Inferior parietal cortex (tissue), 1 donor: ENCODE data around the gene DEFB129.
"Not testable (repeated sequence)": the region's sequence is repeated elsewhere in the genome, so short reads cannot be mapped to it uniquely, and the experiment has no call there.

ENCODE experiments used
- DNase-seq: peaks from one replicate; pipeline ENCODE4 v3.0.0-alpha.2; 2016; ENCODE audit errors: extremely low spot score

The DEFB129 gene

DNA sequence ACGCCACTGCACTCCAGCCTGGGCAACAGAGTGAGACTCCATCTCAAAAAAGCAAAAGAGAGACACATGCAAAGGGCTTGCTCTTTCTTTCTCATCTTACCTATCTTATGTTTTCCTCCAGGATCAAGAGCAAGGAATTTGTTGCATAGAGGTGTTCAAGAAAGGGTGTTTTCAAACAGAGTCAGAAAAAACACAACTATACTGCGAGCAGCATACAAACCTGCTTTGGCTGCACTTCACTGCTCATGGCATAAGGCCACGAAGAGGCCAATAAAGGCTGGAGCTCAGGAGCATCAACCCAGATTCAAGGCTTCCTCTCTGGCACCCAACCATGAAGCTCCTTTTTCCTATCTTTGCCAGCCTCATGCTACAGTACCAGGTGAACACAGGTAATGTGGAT lies at the start of gene DEFB129:
Gene DEFB129 (plus strand): TSS at position 301 of the 400 bp plus-strand sequence. CDS start 31 bp downstream, at position 332.
- DNase-seq = no peak

GRCh38 chr20:184288-184687 lies 42.8 kb upstream of the DEFB129 start:
- DNase-seq = no peak

GRCh38 chr20:187733-188132 lies 39.3 kb upstream of the DEFB129 start:
- no peak for DNase-seq

DNA sequence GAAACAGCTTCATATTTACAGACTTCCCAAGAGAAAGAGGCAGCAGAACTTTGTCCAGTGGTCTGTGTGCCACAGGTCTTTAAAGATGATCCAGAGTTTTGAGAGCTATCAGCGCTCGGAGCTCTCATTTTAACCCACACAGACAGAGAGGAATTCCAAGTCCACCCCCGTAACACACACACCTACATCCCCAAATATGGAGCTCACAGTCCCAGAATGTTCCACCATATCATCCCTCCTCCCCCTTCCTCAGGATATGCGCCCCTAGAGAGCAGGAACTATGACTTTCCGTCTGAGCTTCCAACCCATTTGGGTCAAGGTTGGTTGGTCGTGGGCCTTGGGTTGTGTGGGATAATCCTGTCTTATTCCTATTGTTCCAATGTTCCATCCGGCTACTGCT lies 37.4 kb upstream of the DEFB129 start, which contains the start of gene DEFB128:
Gene DEFB128 (minus strand): TSS at position 101 of the 400 bp plus-strand sequence. CDS start 88 bp downstream, at position 13.
- DNase-seq = no peak

GRCh38 chr20:198225-198624 lies 28.8 kb upstream of the DEFB129 start:
- DNase-seq = no peak

GRCh38 chr20:199996-200395 lies 27.1 kb upstream of the DEFB129 start:
- no peak for DNase-seq

DNA sequence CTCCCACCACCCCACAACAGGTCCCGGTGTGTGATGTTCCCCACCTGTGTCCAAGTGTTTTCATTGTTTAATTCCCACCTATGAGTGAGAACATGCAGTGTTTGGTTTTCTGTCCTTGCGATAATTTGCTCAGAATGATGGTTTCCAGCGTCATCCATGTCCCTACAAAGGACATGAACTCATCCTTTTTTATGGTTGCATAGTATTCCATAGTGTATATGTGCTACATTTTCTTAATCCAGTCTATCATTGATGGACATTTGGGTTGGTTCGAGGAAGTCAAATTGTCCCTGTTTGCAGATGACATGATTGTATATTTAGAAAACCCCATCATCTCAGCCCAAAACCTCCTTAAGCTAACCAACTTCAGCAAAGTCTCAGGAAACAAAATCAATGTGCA lies 23.4 kb upstream of the DEFB129 start:
- DNase-seq = not testable (repeated sequence)

- DNase-seq = peak; percentile 34
These were observed 18.0 kb upstream of the DEFB129 start for GRCh38 chr20:208942-209566.

DNA sequence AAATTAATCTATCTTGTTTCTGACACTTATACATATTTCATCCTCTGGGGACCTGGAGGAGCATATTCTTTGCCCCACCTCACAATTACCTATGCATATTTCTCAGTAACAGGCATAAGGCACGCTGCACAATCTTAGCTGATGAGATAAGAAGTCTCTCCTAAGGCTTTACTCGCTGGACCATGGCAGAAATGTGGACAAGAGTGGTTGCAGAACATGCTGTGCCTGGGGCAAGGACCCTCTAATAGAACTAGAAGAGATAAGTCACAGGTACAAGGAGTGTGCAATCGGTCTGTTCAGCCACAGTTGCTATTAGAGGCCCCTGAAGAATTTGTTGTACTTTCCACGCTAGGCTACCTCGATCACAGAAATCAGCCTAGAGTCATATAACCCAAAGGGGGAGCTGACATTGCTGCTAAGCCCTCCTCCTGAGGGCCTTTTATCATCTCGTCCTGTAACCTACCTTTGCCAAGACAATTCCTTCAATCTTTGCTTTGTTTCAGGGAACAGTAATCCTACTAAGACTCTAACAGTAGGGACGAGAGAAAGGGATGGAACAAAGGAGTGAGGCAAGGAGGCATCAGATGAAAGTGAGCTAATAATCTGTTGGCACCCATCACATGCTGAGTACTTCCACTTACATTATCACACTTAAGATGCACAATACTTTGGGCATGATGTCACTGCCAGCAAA lies 16.1 kb upstream of the DEFB129 start:
- DNase-seq = no peak

GRCh38 chr20:214383-214782 lies 12.7 kb upstream of the DEFB129 start:
- DNase-seq = no peak

- no peak for DNase-seq
These were observed 11.3 kb upstream of the DEFB129 start for GRCh38 chr20:215796-216195.

GRCh38 chr20:217266-217665 lies 9.8 kb upstream of the DEFB129 start:
- no peak for DNase-seq

DNA sequence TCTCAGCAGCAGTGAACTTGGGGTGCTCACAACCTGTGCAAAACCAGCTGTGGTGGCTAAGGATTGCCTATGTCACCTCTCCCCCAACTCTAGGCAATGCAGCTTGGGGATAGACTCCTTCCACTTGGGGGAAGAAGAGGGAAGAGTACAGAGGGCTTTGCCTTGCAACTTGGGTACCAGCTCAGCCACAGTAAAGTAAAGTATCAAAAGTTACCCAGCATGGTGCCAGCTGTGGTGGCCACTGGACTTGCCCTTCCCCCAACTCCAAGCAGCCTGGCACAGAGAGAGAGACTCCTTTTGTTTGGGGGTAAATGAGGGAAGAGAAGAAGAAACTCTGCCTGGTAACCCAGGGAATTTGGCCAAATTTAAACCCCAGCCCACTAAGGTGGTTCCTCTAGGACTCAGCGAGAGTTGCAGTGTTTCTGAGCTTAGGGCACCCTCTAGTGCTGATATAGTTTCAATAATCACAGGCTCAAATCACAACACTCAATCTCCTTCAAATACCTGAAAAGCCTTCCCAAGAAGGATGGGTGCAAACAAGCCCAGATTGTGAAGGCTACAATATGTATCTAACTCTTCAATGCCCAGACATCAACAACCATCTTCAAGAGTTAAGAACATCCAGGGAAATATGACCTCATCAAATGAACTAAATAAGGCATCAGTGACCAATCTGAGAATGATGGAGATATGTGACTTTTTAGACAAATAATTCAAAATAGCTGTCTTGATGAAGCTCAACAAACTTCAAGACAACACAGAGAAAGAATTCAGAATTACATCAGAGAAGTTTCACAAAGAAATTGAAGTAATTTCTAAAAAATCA lies 7.6 kb upstream of the DEFB129 start:
- DNase-seq = peak; percentile 17

DNA sequence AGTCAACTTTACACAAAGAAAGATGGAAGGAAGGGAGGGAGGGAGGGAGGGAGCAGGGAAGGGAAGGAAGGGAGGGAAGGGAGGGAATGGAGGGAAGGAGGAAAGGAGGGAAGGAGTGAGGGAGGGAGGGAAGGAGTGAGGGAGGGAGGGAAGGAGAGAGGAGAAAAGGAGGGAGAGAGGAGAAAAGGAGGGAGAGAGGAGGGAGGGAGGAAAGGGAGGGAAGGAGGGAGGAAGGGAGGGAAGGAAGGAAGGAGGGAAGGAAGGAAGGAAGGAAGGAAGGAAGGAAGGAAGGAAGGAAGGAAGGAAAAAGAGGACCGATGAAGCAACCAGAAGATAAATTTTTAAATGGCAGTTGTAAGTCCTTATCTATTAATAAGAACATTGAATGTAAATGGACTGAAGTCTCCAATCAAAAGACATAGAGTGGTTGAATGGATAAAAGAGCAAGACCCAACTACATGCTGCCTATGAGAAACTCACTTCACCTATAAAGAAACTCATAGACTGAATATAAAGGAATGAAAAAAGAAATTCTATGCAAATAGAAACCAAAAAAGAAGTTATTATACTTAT lies 5.7 kb upstream of the DEFB129 start:
- DNase-seq = no peak

DNA sequence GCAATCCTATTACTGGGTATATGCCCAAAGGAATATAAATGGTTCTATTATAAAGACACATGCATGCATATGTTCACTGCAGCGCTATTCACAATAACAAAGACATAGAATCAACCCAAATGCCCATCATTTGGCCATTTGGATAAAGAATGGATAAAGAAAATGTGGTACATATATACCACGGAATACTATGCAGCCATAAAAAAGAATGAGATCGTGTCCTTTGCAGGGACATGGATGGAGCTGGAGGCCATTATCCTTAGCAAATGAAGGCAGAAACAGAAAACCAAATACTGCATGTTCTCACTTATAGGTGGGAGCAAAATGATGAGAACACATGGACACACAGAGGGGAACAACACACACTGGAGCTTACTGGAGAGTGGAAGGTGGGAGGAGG lies 1.2 kb upstream of the DEFB129 start:
- not testable (repeated sequence) for DNase-seq

- no peak for DNase-seq
These were observed 514 bp downstream of the DEFB129 start for GRCh38 chr20:227439-228105.

GRCh38 chr20:235891-236290 lies 8.8 kb downstream of the DEFB129 start:
- no peak for DNase-seq

DNA sequence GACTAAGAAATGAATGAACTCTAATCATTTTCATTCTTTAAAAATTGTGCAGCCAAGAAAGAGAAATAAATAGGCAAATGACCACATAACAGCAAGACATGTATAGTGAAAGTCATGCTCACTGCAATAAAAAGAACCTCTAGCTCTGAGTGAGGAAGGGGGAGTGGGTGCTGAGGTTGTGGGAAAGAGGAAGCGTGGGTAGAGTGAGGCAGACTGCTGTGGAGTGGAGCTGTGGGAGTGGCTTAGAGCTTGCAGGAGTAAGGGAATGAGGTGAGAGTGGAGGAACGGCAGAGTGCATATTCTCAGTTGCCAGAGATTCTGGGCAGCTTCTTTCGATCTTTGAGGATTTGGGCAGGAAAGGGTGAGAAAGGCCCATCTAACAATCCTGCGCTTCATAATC lies 10.4 kb downstream of the DEFB129 start:
- no peak for DNase-seq

DNA sequence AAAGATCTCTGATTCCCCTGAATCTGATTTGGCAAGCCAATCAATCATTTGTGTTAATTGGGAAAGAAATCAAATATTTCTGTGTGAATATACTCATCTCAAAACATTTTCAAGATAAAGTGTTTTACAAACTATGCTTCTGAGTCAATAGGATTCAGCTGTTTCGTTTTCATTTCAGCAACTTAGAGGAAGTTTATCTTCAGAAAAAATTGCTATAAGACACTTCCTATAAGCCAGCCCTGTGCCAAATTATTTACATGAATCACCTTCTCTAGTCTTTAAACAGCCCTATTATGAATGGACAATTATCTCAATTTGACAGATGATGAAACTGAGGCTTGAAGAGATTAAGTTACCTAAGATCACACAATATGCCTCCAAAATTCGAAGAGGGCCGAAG lies 10.9 kb downstream of the DEFB129 start:
- DNase-seq = no peak

DNA sequence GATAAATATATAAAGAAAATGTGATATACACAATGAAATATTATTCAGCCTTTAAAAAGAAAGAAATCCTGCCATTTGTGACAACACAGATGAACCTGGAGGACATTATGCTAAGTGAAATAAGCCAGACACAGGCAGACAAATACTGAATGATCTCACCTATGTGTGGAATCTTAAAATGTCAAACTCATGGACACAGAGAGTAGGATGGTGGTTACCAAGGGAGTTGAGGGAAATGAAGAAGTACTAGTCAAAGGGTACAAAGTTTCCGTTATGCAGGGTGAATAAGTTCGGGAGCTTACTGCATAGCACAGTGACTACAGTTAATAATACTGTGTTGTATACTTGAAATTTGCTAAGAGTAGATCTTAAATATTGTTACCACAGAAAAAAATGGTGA lies 15.8 kb downstream of the DEFB129 start:
- DNase-seq = no peak

- DNase-seq = no peak
These were observed 24.3 kb downstream of the DEFB129 start for GRCh38 chr20:251354-251753.

GRCh38 chr20:252801-253200 lies 25.7 kb downstream of the DEFB129 start:
- no peak for DNase-seq
